ENCODE results near the gene LMCD1.
"Not testable (repeated sequence)": the region's sequence is repeated elsewhere in the genome, so short reads cannot be mapped to it uniquely, and the experiment has no call there.

The LMCD1 gene

GRCh38 chr3:8563146-8563545 lies 61.5 kb downstream of the LMCD1 start:
- no peak for DNase-seq

GRCh38 chr3:8563597-8563996 lies 62.0 kb downstream of the LMCD1 start:
- no peak for DNase-seq

GRCh38 chr3:8565376-8565775 lies 63.8 kb downstream of the LMCD1 start:
- no peak for DNase-seq

- no peak for DNase-seq
These were observed 66.4 kb downstream of the LMCD1 start for GRCh38 chr3:8567784-8568575.

GRCh38 chr3:8571256-8571655 lies 69.6 kb downstream of the LMCD1 start:
- DNase-seq: no peak

- no peak for DNase-seq
These were observed 71.8 kb downstream of the LMCD1 start for GRCh38 chr3:8573342-8573926.

- no peak for DNase-seq
These were observed 72.5 kb downstream of the LMCD1 start for GRCh38 chr3:8574040-8574669.

- no peak for DNase-seq
These were observed 73.2 kb downstream of the LMCD1 start for GRCh38 chr3:8574670-8575322.

- no peak for DNase-seq
These were observed 73.9 kb downstream of the LMCD1 start for GRCh38 chr3:8575364-8576104.

- DNase-seq: no peak
These were observed 74.8 kb downstream of the LMCD1 start for GRCh38 chr3:8576436-8576835.

- DNase-seq: no peak
These were observed 75.4 kb downstream of the LMCD1 start for GRCh38 chr3:8576841-8577571.

- no peak for DNase-seq
These were observed 76.7 kb downstream of the LMCD1 start for GRCh38 chr3:8578282-8578681.

- DNase-seq: no peak
These were observed 77.5 kb downstream of the LMCD1 start for GRCh38 chr3:8579096-8579495.

- DNase-seq: no peak
These were observed 78.3 kb downstream of the LMCD1 start for GRCh38 chr3:8579943-8580342.

- DNase-seq: not testable (repeated sequence)
These were observed 78.8 kb downstream of the LMCD1 start for GRCh38 chr3:8580434-8580833.

GRCh38 chr3:8581373-8581772 lies 79.8 kb downstream of the LMCD1 start:
- no peak for DNase-seq

- no peak for DNase-seq
These were observed 80.3 kb downstream of the LMCD1 start for GRCh38 chr3:8581806-8582445.

GRCh38 chr3:8584661-8585060 lies 83.0 kb downstream of the LMCD1 start:
- no peak for DNase-seq

GRCh38 chr3:8589880-8590556 lies 88.4 kb downstream of the LMCD1 start:
- DNase-seq: no peak

- DNase-seq: no peak
These were observed 91.6 kb downstream of the LMCD1 start for GRCh38 chr3:8593021-8593827.
